OCI-LY1 (cell line): ENCODE results near the gene PPP1R14C.

ENCODE experiments used
- EZH2 ChIP-seq: fragments of 200-600 bp; sonication (generic), shearing (Covaris generic); IDR thresholded peaks from 2 replicates; pipeline ENCODE4 v1.8.0; 2017; ENCODE audit warnings: borderline replicate concordance, mixed run types, mild to moderate bottlenecking, antibody characterized with exemption, low read length, moderate library complexity, mixed read lengths
- TF ChIP-seq, protein P1 (sequence below): fragments of 200-600 bp; sonication (generic), shearing (Covaris generic); IDR thresholded peaks from 2 replicates; pipeline ENCODE4 v1.5.1; 2017; ENCODE audit warnings: mild to moderate bottlenecking, antibody characterized with exemption, low read length, moderate library complexity, mixed read lengths

DNA sequence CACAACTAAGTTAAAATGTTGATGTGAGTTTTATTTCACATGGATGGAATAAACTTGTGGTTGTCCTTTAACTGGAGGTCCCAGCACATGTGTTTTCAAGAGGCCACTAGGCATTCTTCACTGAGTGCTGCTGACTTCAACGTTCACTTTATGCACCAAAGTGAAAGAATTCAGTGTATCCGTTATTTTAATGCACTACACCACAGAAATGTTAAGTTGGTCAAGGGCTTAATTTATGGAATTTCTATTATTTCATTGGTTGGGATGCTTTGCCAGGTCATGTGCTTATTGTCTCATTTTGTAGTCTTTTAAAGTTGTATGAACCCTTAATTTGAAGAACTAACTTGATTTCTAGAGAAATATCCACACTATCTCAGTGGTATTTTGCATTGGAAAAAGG, 106.4 kb downstream of the PPP1R14C start:
- TF ChIP-seq, protein P1, sequence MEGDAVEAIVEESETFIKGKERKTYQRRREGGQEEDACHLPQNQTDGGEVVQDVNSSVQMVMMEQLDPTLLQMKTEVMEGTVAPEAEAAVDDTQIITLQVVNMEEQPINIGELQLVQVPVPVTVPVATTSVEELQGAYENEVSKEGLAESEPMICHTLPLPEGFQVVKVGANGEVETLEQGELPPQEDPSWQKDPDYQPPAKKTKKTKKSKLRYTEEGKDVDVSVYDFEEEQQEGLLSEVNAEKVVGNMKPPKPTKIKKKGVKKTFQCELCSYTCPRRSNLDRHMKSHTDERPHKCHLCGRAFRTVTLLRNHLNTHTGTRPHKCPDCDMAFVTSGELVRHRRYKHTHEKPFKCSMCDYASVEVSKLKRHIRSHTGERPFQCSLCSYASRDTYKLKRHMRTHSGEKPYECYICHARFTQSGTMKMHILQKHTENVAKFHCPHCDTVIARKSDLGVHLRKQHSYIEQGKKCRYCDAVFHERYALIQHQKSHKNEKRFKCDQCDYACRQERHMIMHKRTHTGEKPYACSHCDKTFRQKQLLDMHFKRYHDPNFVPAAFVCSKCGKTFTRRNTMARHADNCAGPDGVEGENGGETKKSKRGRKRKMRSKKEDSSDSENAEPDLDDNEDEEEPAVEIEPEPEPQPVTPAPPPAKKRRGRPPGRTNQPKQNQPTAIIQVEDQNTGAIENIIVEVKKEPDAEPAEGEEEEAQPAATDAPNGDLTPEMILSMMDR = no peak
- no peak for TF ChIP-seq EZH2
